ENCODE results near the gene STAT2. TPM values are rescaled to one million over a fixed set of nuclear protein-coding genes. Genes with fewer than 3 reads are reported as not detected.
A peak's percentile ranks its signal among the peaks of the same experiment; 100 is the strongest.

Gene STAT2
- total RNA-seq, 1 experiment from 2014 or later = 76.6 TPM

GRCh38 chr12:56358836-56359532 lies 923 bp downstream of the STAT2 start:
- Histone ChIP-seq H4K20me1 (ENCODE audit: insufficient read depth) (no peaks in the 10 kb centered on the region), H3K4me1 (replicated peaks; ENCODE audit: insufficient read depth) (peaks cover 17% of the 10 kb centered on the region), H3K36me3 (ENCODE audit: low read depth) (no peaks in the 10 kb centered on the region), H3K79me2 (ENCODE audit: low read depth) (peaks cover 16% of the 10 kb centered on the region), H2AFZ (peak overlapping the region; percentile 80), H3K27ac (peak overlapping the region; percentile 61), H3K27me3 (ENCODE audit: insufficient read depth, low read depth) (no peaks in the 10 kb centered on the region), H3K9me3 (ENCODE audit: insufficient read depth, low read depth) (no peaks in the 10 kb centered on the region), H3K9me2 (ENCODE audit: insufficient read depth) (no peaks in the 10 kb centered on the region), H3K4me2 (peak overlapping the region; percentile 90), H3K4me3 (peak overlapping the region; percentile 79), H3F3A (ENCODE audit: insufficient read depth, low read depth) (peaks cover 4% of the 10 kb centered on the region; the same call in 1 of the 2 replicates)
- no peak for TF ChIP-seq CTCF (conservative IDR thresholded peaks at IDR 0.05)
- TF ChIP-seq EZH2 (IDR thresholded peaks at IDR 0.05; ENCODE audit: low read depth) = no peak
- intact Hi-C loops (cut with micrococcal nuclease; ENCODE audit: unreplicated experiment) = no loop called here
- TSS peak; percentile 67 for BruUV-seq (replicated peaks)
- ChIA-PET POLR2A (ENCODE audit: unreplicated experiment) (interaction anchor here (0.5 to 0.9 kb wide), 6 partner anchors 17 to 1366 kb away, joined by 3 to 20 read pairs (median 6); no protein-coding TSS in a partner anchor), CTCF (interaction anchor here (0.5 to 0.8 kb wide), 3 partner anchors 20 to 68 kb away, joined by 3 read pairs; partner anchors contain the start of gene IL23A)
- DNase-seq = peak; percentile 8 to 62

DNA sequence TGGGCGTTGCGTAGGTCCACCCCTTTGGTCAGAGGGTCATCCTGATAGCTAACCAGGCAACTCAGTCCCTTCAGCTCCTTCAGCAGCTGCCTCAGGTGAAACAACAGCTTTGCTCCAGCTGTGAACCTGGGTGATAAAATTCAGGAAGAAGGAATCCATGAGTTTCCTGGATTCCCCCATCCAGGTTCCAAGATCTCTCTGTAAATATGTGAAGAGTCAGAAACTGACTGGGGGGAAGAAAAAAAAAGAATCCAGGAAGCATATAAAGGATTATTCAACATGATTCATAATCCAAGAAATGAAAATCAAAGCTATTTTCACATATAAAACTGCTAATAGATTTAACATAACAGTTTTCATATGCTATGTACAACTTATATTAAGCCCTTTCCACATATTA lies 8.6 kb downstream of the STAT2 start:
- H2AFZ ChIP-seq = no peak overlapping the region
- H3K79me2 ChIP-seq (ENCODE audit: low read depth) = no peaks in the 10 kb centered on the region
- DNase-seq = no peak
- H3K4me1 ChIP-seq (replicated peaks; ENCODE audit: insufficient read depth) = peaks cover 21% of the 10 kb centered on the region
- H3K27me3 ChIP-seq (ENCODE audit: insufficient read depth, low read depth) = no peaks in the 10 kb centered on the region
- peak overlapping the region; percentile 66 for H3K27ac ChIP-seq
- H3K4me2 ChIP-seq = peak overlapping the region; percentile 50
- ChIA-PET CTCF (no interaction called here), POLR2A (ENCODE audit: unreplicated experiment) (interaction anchor here (0.5 to 1.4 kb wide), 2 partner anchors 9 to 15 kb away, joined by 8 to 22 read pairs; partner anchors contain the start of gene STAT2)
- H3K9me3 ChIP-seq (ENCODE audit: insufficient read depth, low read depth) = no peaks in the 10 kb centered on the region
- H3F3A ChIP-seq (ENCODE audit: insufficient read depth, low read depth) = peaks cover 28% of the 10 kb centered on the region
- TF ChIP-seq EZH2 (IDR thresholded peaks at IDR 0.05; ENCODE audit: low read depth) = no peak
- no peak for TF ChIP-seq CTCF (conservative IDR thresholded peaks at IDR 0.05)
- no peaks in the 10 kb centered on the region for H4K20me1 ChIP-seq (ENCODE audit: insufficient read depth)
- H3K9me2 ChIP-seq (ENCODE audit: insufficient read depth) = no peaks in the 10 kb centered on the region
- intact Hi-C loops (cut with micrococcal nuclease; ENCODE audit: unreplicated experiment) = no loop called here
- BruUV-seq (replicated peaks) = no TSS peak
- peaks cover 11% of the 10 kb centered on the region; the same call in 1 of the 2 replicates for H3K36me3 ChIP-seq (ENCODE audit: low read depth)
- H3K4me3 ChIP-seq = no peak overlapping the region

DNA sequence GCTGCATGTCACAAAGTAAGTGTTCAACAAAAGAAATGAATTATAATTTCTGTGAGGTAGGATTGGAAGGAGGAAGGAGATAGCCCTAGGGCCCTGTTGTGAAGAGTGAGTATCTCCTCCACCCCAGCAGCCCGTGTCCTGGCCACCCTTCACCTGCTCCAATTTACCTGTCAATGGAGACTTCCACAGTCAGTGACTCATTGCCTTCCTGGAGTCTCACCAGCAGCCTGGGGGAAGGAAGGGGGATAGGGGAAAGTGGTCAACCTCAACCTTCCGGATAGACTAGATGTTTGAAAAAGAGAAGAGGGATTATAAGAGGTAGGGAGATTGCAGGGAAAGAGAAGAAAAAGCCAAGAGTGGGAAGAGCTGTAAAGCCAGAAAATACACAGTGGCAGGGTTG lies 9.2 kb downstream of the STAT2 start:
- H3K27me3 ChIP-seq (ENCODE audit: insufficient read depth, low read depth) = no peaks in the 10 kb centered on the region
- H3K9me2 ChIP-seq (ENCODE audit: insufficient read depth) = no peaks in the 10 kb centered on the region
- H3K27ac ChIP-seq = peak overlapping the region; percentile 66
- peaks cover 11% of the 10 kb centered on the region; the same call in 1 of the 2 replicates for H3K36me3 ChIP-seq (ENCODE audit: low read depth)
- intact Hi-C loops (cut with micrococcal nuclease; ENCODE audit: unreplicated experiment) = no loop called here
- ChIA-PET CTCF (no interaction called here), POLR2A (ENCODE audit: unreplicated experiment) (interaction anchor here (0.7 to 1.4 kb wide), 2 partner anchors 9 to 1226 kb away, joined by 3 to 22 read pairs; partner anchors contain the start of gene STAT2)
- peak overlapping the region; percentile 50 for H3K4me2 ChIP-seq
- H3K4me3 ChIP-seq = no peak overlapping the region
- peak; percentile 58 to 80 for DNase-seq
- H4K20me1 ChIP-seq (ENCODE audit: insufficient read depth) = no peaks in the 10 kb centered on the region
- H3K9me3 ChIP-seq (ENCODE audit: insufficient read depth, low read depth) = no peaks in the 10 kb centered on the region
- no peaks in the 10 kb centered on the region for H3K79me2 ChIP-seq (ENCODE audit: low read depth)
- H3K4me1 ChIP-seq (replicated peaks; ENCODE audit: insufficient read depth) = peaks cover 21% of the 10 kb centered on the region
- no peak overlapping the region for H2AFZ ChIP-seq
- peaks cover 28% of the 10 kb centered on the region for H3F3A ChIP-seq (ENCODE audit: insufficient read depth, low read depth)
- no TSS peak for BruUV-seq (replicated peaks)
- TF ChIP-seq EZH2 (IDR thresholded peaks at IDR 0.05; ENCODE audit: low read depth) (no peak), CTCF (conservative IDR thresholded peaks at IDR 0.05) (no peak)

Data from PC-9 (cell line).